ENCODE measurements around the gene MATN4. TPM values are rescaled to one million over a fixed set of nuclear protein-coding genes. Genes with fewer than 3 reads are reported as not detected.

MATN4 gene
- total RNA-seq, 2 donors from 2014 or later = 0.20 to 0.46 TPM

DNA sequence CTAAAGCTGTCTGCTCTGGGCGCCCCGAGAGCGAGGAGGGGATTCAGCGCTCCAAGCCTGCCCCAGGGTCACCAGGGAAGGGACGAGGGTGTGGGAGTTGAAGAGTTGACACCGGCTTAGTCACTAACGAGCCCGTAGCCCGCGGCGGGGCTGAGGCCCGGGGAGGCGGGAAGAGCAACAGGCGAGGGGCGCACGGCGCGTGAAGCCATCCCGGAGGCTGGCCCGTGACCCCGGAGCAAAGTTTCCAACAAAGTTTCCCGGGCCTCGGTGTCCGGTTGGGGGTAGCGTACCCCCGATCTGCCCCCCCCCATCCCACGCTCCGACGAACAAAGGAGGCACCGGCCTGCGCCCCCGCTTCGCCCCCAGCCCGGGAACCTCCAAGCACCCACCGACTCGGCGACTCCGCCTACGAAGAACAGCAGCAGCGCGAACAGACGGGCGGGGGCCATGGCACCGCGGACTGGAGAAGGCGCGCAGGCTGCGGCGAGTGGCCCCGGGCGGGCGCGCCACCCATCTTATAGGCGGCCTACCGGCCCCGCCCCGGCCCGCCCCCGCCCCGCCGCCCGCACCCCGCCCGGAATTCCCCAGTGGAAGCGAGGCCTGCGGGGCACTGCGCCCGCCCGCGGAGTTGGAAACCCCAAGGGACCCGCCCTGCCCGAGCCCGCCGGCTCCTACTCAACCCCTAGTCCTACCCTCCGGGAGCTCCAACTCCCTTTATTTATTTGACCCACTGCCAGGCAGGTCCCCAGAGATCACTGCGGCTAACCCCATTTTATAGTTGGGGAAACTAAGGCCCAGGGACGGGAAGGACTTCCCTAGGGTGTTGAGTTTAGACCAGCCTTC is 40.1 kb upstream of the MATN4 start, which contains the start of gene SDC4:
SDC4 (minus strand) TSS at position 489 of the 843 bp plus-strand sequence; CDS start at position 449, 40 bp downstream.
- peak within 1 kb of the TSS; percentile 95 for H3K4me3 ChIP-seq (ENCODE audit: low read length)
- H3K36me3 Mint-ChIP-seq (ENCODE audit: low read depth) = no peaks in the 10 kb centered on the region
- TF ChIP-seq, protein P1, sequence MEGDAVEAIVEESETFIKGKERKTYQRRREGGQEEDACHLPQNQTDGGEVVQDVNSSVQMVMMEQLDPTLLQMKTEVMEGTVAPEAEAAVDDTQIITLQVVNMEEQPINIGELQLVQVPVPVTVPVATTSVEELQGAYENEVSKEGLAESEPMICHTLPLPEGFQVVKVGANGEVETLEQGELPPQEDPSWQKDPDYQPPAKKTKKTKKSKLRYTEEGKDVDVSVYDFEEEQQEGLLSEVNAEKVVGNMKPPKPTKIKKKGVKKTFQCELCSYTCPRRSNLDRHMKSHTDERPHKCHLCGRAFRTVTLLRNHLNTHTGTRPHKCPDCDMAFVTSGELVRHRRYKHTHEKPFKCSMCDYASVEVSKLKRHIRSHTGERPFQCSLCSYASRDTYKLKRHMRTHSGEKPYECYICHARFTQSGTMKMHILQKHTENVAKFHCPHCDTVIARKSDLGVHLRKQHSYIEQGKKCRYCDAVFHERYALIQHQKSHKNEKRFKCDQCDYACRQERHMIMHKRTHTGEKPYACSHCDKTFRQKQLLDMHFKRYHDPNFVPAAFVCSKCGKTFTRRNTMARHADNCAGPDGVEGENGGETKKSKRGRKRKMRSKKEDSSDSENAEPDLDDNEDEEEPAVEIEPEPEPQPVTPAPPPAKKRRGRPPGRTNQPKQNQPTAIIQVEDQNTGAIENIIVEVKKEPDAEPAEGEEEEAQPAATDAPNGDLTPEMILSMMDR (conservative IDR thresholded peaks at IDR 0.05) = no peak
- H3K27ac ChIP-seq (ENCODE audit: low read depth, low read length) = no peak within 1 kb of the TSS
- peak within 1 kb of the TSS; percentile 86 for H3K4me3 Mint-ChIP-seq
- peaks cover 46% of the 10 kb centered on the region for H3K4me1 Mint-ChIP-seq
- 4 to 7% methylated on average over 24 to 71 of the region's 77 CpGs for WGBS, 2 experiments (ENCODE audit: insufficient coverage in 1 of 2, insufficient read length in 1 of 2)
- peak within 1 kb of the TSS; percentile 87 for H3K27ac Mint-ChIP-seq
- H3K27me3 ChIP-seq (ENCODE audit: control insufficient read depth, insufficient read depth, low read length, poor library complexity, severe bottlenecking) = no peaks in the 10 kb centered on the region
- no peaks in the 10 kb centered on the region for H3K9me3 Mint-ChIP-seq
- no peaks in the 10 kb centered on the region for H3K9me3 ChIP-seq (ENCODE audit: control insufficient read depth, low read length)
- H3K36me3 ChIP-seq (ENCODE audit: control insufficient read depth, insufficient read depth, low read length) = no peaks in the 10 kb centered on the region
- H3K27me3 Mint-ChIP-seq (ENCODE audit: insufficient read depth) = no peaks in the 10 kb centered on the region
- H3K4me1 ChIP-seq (ENCODE audit: control insufficient read depth, insufficient read depth, low read length) = peaks cover 30% of the 10 kb centered on the region
- peak; percentile 81 for DNase-seq
- peak within 1 kb of the TSS; percentile 79 for H3K9ac ChIP-seq (ENCODE audit: extremely low read depth, low read length, poor library complexity, severe bottlenecking)

DNA sequence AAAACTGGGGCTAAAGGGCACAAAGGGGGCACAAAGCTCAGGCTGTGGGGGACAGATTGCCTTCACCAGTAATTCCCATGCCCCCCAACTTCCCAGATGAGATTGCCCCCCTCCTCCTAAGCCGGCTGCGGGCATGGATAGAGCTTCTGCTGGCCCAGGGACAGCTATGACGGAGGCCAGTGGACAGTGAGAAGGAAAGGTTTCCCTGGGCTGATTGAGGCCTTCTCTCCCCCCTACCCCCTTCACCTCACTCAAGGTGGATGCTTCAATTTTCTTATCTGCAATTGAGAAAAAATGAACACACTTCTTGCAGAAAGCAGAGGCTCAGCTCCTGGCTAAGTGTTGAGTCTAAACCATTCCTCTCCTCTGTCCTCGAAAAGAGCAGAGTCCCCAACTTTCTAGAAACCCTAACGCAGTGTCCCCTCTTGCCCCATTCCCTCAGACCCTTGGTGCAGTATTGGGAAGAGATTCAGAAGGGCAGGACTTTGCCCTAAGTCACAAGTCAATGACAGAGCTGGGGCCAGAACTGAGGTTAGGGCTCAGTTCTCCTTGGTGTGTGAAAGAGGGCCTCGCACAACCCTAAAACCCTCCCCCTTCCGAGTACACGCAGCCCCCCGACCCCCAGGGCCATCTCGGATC is 39.3 kb upstream of the MATN4 start:
- H3K4me1 Mint-ChIP-seq = peaks cover 54% of the 10 kb centered on the region

DNA sequence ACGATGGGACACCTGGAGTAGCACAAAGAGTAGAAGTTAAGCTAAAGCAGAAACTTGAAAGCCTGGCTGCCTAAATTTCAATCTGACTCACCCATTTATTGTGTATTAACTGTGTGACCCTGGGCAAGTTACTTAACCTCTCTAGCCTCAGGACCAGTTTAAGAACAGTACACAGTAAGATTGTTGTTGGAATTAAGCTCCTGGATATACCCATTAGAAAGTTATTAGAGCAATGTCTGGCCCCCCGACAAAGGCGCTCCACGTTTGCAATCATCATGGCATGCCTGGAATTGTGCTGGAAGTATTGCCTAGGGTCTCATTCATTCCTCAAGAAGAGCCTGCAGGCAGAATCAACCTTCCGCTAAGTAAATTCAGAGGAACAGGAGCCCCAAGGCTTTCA is 38.8 kb upstream of the MATN4 start:
- Mint-ChIP-seq H3K4me3 (peak overlapping the region; percentile 86), H3K27ac (no peak overlapping the region)
- WGBS, 2 experiments (ENCODE audit: insufficient coverage in 1 of 2, insufficient read length in 1 of 2) = 50 to 54% methylated on average over 4 to 5 of the region's 5 CpGs

More for the DNA sequence above, 39.3 kb upstream of the MATN4 start:
- no peaks in the 10 kb centered on the region for H3K36me3 ChIP-seq (ENCODE audit: control insufficient read depth, insufficient read depth, low read length)
- no peak for DNase-seq
- Mint-ChIP-seq H3K27me3 (ENCODE audit: insufficient read depth) (no peaks in the 10 kb centered on the region), H3K4me3 (peak overlapping the region; percentile 86), H3K36me3 (ENCODE audit: low read depth) (no peaks in the 10 kb centered on the region), H3K27ac (peak overlapping the region; percentile 87), H3K9me3 (no peaks in the 10 kb centered on the region)
- 10% methylated on average over 9 of the region's 10 CpGs; no CpG with 5 or more reads in 1 of the 2 experiments for WGBS, 2 experiments (ENCODE audit: insufficient coverage in 1 of 2, insufficient read length in 1 of 2)
- no peaks in the 10 kb centered on the region for H3K27me3 ChIP-seq (ENCODE audit: control insufficient read depth, insufficient read depth, low read length, poor library complexity, severe bottlenecking)
- no peaks in the 10 kb centered on the region for H3K9me3 ChIP-seq (ENCODE audit: control insufficient read depth, low read length)
- peak overlapping the region; percentile 79 for H3K9ac ChIP-seq (ENCODE audit: extremely low read depth, low read length, poor library complexity, severe bottlenecking)
- H3K4me3 ChIP-seq (ENCODE audit: low read length) = peak overlapping the region; percentile 95
- peaks cover 34% of the 10 kb centered on the region for H3K4me1 ChIP-seq (ENCODE audit: control insufficient read depth, insufficient read depth, low read length)
- no peak overlapping the region for H3K27ac ChIP-seq (ENCODE audit: low read depth, low read length)
- TF ChIP-seq, protein P1 (conservative IDR thresholded peaks at IDR 0.05) = no peak

More for the DNA sequence above, 38.8 kb upstream of the MATN4 start:
- Mint-ChIP-seq H3K4me1 (peaks cover 55% of the 10 kb centered on the region), H3K36me3 (ENCODE audit: low read depth) (no peaks in the 10 kb centered on the region), H3K9me3 (no peaks in the 10 kb centered on the region), H3K27me3 (ENCODE audit: insufficient read depth) (no peaks in the 10 kb centered on the region)
- no peak for DNase-seq
- H3K9ac ChIP-seq (ENCODE audit: extremely low read depth, low read length, poor library complexity, severe bottlenecking) = peak overlapping the region; percentile 79
- peaks cover 34% of the 10 kb centered on the region for H3K4me1 ChIP-seq (ENCODE audit: control insufficient read depth, insufficient read depth, low read length)
- H3K4me3 ChIP-seq (ENCODE audit: low read length) = peak overlapping the region; percentile 95
- no peaks in the 10 kb centered on the region for H3K27me3 ChIP-seq (ENCODE audit: control insufficient read depth, insufficient read depth, low read length, poor library complexity, severe bottlenecking)
- H3K36me3 ChIP-seq (ENCODE audit: control insufficient read depth, insufficient read depth, low read length) = no peaks in the 10 kb centered on the region
- TF ChIP-seq, protein P1 (conservative IDR thresholded peaks at IDR 0.05) = no peak
- H3K27ac ChIP-seq (ENCODE audit: low read depth, low read length) = no peak overlapping the region
- H3K9me3 ChIP-seq (ENCODE audit: control insufficient read depth, low read length) = no peaks in the 10 kb centered on the region

All from endodermal cell (in vitro differentiated cells).